Measurements from ENCODE around the gene FLT4. TPM values are rescaled to one million over a fixed set of nuclear protein-coding genes. Genes with fewer than 3 reads are reported as not detected.

FLT4 gene
- total and polyA plus RNA-seq, 4 donors = 0.13 to 22.1 (median 7.6) TPM

DNA sequence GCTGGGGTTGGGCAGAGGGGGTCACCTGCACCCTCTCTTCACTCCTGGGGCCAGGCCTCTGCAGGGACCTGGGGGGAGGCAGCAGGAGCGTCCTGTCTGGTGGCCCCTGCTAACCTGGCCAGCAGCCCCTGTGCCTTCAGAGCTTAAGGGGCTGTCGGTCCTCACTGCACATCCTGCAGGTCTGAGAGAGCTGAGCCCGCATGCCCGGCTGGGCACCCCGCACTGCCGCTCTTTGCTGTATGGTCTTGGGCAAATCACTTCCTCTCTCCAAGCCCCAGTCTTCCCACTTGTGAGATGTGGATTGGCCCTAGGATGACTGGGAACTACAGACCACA lies 7.9 kb downstream of the FLT4 start:
- no peaks in the 10 kb centered on the region for H3K4me1 ChIP-seq (ENCODE audit: control insufficient read depth in 1 of 2, insufficient read depth in 2 of 2, low read length in 2 of 2)

DNA sequence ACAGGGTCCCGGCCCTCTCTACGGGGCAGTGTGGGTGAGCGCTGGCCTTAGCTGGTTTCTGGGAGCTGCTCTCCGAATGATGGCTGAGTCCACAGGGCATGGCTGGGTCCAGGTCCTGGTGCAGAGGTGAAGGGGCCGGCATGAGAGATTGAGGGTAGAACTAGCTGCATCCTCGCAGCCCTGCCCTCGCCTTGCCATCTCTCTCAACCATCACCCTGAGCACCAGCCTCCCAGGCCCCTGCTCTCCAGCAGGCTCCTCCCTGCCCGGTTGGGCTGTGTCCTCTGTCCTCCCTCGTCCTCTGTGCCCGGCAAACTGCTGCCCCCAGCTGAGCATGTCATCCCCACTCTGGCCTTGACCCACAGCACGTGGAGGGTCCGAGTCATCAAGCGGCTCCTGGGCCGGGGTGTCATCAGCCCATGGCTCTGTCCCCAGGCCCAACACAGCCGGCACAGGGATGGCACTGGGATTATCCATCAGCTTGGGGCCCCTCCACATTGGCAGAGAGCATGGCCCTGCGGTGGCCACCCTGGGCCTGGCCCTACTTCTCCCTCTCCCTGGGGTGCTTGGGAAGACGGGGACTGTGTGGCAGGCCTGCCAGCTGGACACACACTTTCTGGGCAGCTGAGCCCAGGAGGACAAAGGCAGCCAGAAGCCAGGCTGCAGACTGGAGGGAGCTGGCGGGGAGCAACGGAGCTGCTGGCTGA lies 8.4 kb downstream of the FLT4 start:
- DNase-seq = peak in 1 of 2 donors; percentile 68

More for the DNA sequence above, 7.9 kb downstream of the FLT4 start:
- peak in 1 of 2 donors; percentile 65 for DNase-seq
- no peak for ATAC-seq (ENCODE audit: low FRiP score)
- 83 to 91% methylated on average over 6 of the region's 6 CpGs for WGBS, 2 donors
- no peak overlapping the region for H3K27ac ChIP-seq (ENCODE audit: low read depth in 1 of 2, low read length in 2 of 2)
- no peaks in the 10 kb centered on the region for H3K36me3 ChIP-seq (ENCODE audit: control insufficient read depth in 1 of 2, insufficient read depth in 2 of 2, low read length in 1 of 2)
- H3K9me3 ChIP-seq (ENCODE audit: control insufficient read depth, low read length) = no peaks in the 10 kb centered on the region
- no peaks in the 10 kb centered on the region for H3K27me3 ChIP-seq (ENCODE audit: control insufficient read depth in 1 of 2, insufficient read depth in 2 of 2, low read length in 1 of 2)
- no peak overlapping the region for H3K4me3 ChIP-seq (ENCODE audit: low read length in 2 of 2)
- intact Hi-C loops (cut with DNase I) = no loop called here

DNA sequence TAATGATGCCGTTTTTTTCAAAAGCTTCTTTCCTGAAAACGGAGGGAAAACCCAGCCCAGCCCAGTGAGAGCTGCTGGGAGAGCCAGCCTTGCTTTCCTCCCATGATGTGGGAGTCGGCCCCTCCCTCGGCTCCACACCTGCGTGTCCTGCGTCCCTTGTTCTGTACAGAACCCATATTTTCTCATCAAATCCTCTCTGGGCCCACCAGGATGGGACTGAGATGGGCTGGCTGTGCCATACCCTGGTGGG lies 8.9 kb downstream of the FLT4 start:
- H3K4me1 ChIP-seq (ENCODE audit: control insufficient read depth in 1 of 2, insufficient read depth in 2 of 2, low read length in 2 of 2) = no peaks in the 10 kb centered on the region
- DNase-seq = peak in 1 of 2 donors; percentile 70
- no peaks in the 10 kb centered on the region for H3K36me3 ChIP-seq (ENCODE audit: control insufficient read depth in 1 of 2, insufficient read depth in 2 of 2, low read length in 1 of 2)
- ATAC-seq (ENCODE audit: low FRiP score) = no peak
- intact Hi-C loops (cut with DNase I) = no loop called here
- WGBS, 2 donors = 75 to 76% methylated on average over 6 of the region's 6 CpGs
- H3K9me3 ChIP-seq (ENCODE audit: control insufficient read depth, low read length) = no peaks in the 10 kb centered on the region
- H3K4me3 ChIP-seq (ENCODE audit: low read length in 2 of 2) = no peak overlapping the region
- H3K27ac ChIP-seq (ENCODE audit: low read depth in 1 of 2, low read length in 2 of 2) = no peak overlapping the region
- H3K27me3 ChIP-seq (ENCODE audit: control insufficient read depth in 1 of 2, insufficient read depth in 2 of 2, low read length in 1 of 2) = no peaks in the 10 kb centered on the region

More for the DNA sequence above, 8.4 kb downstream of the FLT4 start:
- Histone ChIP-seq H3K36me3 (ENCODE audit: control insufficient read depth in 1 of 2, insufficient read depth in 2 of 2, low read length in 1 of 2) (no peaks in the 10 kb centered on the region), H3K4me3 (ENCODE audit: low read length in 2 of 2) (no peak overlapping the region), H3K27ac (ENCODE audit: low read depth in 1 of 2, low read length in 2 of 2) (no peak overlapping the region), H3K4me1 (ENCODE audit: control insufficient read depth in 1 of 2, insufficient read depth in 2 of 2, low read length in 2 of 2) (no peaks in the 10 kb centered on the region), H3K9me3 (ENCODE audit: control insufficient read depth, low read length) (no peaks in the 10 kb centered on the region), H3K27me3 (ENCODE audit: control insufficient read depth in 1 of 2, insufficient read depth in 2 of 2, low read length in 1 of 2) (no peaks in the 10 kb centered on the region)
- ATAC-seq (ENCODE audit: low FRiP score) = no peak
- intact Hi-C loops (cut with DNase I) = no loop called here
- 77 to 83% methylated on average over 19 of the region's 19 CpGs for WGBS, 2 donors

DNA sequence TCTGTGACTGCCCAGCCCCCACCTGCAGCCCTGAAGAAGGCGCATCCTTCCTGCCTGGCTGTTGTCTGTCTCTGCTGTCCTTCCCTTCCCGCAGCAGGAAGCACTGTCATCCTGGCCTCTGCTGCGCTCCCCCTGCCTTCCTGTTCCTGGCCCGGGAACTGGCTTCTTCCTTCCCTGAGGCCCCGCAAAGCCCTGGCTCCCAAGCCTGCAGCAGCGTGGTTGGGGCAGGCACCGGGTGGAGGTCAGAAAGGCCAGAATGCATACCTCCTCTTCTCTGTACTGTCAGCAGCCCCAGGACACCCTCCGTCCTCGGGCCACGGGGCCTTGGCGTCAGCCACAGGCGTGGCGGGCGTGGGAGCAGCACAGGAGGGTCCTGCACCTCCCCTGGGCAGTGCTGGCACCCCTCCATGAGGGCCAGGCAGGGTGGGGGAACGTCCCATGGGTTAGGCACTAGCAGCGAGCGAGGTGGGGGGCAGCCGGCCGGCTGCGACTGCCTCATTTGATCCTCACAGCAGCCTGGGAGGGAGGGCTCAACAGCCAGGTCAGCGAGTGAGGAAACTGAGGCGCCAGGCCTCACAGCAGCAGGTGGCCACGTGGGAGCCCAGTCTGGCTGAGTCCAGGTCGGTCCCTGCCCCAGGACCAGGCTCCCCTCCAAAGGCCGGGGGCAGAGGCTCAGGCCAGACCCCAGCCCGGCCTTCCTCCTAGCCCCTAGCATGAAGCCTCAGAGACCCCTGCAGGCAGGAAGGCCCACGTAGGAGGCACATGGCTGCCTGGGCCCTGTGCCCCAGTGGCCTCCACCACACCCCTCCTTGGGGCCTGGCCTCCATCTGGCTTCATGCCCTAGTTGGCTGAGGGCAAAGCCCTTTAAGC lies 9.4 kb downstream of the FLT4 start:
- intact Hi-C loops (cut with DNase I) = no loop called here
- DNase-seq = no peak
- no peak overlapping the region for H3K4me3 ChIP-seq (ENCODE audit: low read length in 2 of 2)
- ATAC-seq (ENCODE audit: low FRiP score) = no peak
- no peaks in the 10 kb centered on the region for H3K4me1 ChIP-seq (ENCODE audit: control insufficient read depth in 1 of 2, insufficient read depth in 2 of 2, low read length in 2 of 2)
- no peak overlapping the region for H3K27ac ChIP-seq (ENCODE audit: low read depth in 1 of 2, low read length in 2 of 2)
- WGBS, 2 donors = 78 to 79% methylated on average over 27 of the region's 27 CpGs
- no peaks in the 10 kb centered on the region for H3K27me3 ChIP-seq (ENCODE audit: control insufficient read depth in 1 of 2, insufficient read depth in 2 of 2, low read length in 1 of 2)
- H3K36me3 ChIP-seq (ENCODE audit: control insufficient read depth in 1 of 2, insufficient read depth in 2 of 2, low read length in 1 of 2) = no peaks in the 10 kb centered on the region
- no peaks in the 10 kb centered on the region for H3K9me3 ChIP-seq (ENCODE audit: control insufficient read depth, low read length)

DNA sequence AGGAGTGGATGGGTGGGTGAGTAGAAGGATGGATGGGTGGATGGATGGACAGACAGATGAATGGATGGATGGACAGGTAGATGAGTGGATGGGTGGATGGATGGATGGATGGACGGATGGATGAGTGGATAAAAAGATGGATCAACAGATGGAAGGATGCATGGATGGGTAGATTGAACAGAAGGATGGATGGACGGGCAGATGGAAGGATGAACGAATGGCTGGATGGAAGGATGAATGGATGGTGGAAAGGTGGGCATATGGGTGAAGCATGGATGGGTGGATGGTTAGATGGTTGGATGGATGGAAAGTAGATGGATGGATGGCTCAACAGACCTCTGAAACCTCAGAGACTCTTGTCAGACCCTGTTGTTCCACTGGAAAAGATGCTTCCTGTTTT lies 10.1 kb downstream of the FLT4 start:
- Histone ChIP-seq H3K27ac (ENCODE audit: low read depth in 1 of 2, low read length in 2 of 2) (no peak overlapping the region), H3K27me3 (ENCODE audit: control insufficient read depth in 1 of 2, insufficient read depth in 2 of 2, low read length in 1 of 2) (no peaks in the 10 kb centered on the region), H3K9me3 (ENCODE audit: control insufficient read depth, low read length) (no peaks in the 10 kb centered on the region), H3K36me3 (ENCODE audit: control insufficient read depth in 1 of 2, insufficient read depth in 2 of 2, low read length in 1 of 2) (no peaks in the 10 kb centered on the region), H3K4me1 (ENCODE audit: control insufficient read depth in 1 of 2, insufficient read depth in 2 of 2, low read length in 2 of 2) (no peaks in the 10 kb centered on the region), H3K4me3 (ENCODE audit: low read length in 2 of 2) (no peak overlapping the region)
- DNase-seq (no peak), ATAC-seq (ENCODE audit: low FRiP score) (no peak)
- 63 to 65% methylated on average over 3 of the region's 3 CpGs for WGBS, 2 donors
- intact Hi-C loops (cut with DNase I) = no loop called here

DNA sequence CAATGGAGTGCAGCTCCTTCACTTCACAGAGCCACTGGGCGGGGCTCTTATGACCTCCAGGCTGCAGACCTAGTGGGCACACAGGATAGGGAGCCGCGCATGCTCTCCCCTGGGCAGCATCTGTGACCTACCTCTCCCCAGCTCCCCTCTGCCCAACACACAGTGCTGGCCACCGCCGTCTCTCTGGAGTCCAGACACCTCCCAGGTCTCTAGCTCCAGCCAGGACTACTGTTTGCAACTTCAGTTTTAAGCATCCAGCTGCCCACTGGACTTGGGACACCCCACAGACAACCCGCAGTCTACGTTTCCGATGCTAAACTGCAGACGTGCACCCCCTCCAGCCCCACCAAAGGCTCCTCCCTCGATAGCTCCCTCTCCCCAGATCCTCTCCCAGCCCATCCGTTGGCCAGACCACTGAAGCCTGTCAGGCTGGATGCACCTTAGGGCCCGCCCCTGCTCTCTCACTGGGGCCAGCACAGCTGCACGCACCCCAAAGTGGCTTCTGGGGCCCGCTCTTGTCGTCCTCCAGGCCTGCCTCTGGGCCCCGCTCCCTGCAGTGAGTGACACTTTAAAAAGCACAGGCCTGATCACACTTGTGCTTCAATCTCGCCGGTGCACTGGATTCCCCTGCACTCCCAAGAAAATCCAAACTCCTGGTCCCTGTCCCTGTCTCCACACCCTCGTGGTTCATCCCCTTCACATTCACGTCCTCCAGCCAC lies 11.3 kb downstream of the FLT4 start:
- Histone ChIP-seq H3K4me3 (ENCODE audit: low read length in 2 of 2) (no peak overlapping the region), H3K36me3 (ENCODE audit: control insufficient read depth in 1 of 2, insufficient read depth in 2 of 2, low read length in 1 of 2) (no peaks in the 10 kb centered on the region), H3K9me3 (ENCODE audit: control insufficient read depth, low read length) (no peaks in the 10 kb centered on the region), H3K27ac (ENCODE audit: low read depth in 1 of 2, low read length in 2 of 2) (no peak overlapping the region), H3K27me3 (ENCODE audit: control insufficient read depth in 1 of 2, insufficient read depth in 2 of 2, low read length in 1 of 2) (no peaks in the 10 kb centered on the region), H3K4me1 (ENCODE audit: control insufficient read depth in 1 of 2, insufficient read depth in 2 of 2, low read length in 2 of 2) (no peaks in the 10 kb centered on the region)
- ATAC-seq (ENCODE audit: low FRiP score) (no peak), DNase-seq (peak in 1 of 2 donors; percentile 37)
- WGBS, 2 donors = 62 to 64% methylated on average over 20 of the region's 20 CpGs
- intact Hi-C loops (cut with DNase I) = no loop called here

DNA sequence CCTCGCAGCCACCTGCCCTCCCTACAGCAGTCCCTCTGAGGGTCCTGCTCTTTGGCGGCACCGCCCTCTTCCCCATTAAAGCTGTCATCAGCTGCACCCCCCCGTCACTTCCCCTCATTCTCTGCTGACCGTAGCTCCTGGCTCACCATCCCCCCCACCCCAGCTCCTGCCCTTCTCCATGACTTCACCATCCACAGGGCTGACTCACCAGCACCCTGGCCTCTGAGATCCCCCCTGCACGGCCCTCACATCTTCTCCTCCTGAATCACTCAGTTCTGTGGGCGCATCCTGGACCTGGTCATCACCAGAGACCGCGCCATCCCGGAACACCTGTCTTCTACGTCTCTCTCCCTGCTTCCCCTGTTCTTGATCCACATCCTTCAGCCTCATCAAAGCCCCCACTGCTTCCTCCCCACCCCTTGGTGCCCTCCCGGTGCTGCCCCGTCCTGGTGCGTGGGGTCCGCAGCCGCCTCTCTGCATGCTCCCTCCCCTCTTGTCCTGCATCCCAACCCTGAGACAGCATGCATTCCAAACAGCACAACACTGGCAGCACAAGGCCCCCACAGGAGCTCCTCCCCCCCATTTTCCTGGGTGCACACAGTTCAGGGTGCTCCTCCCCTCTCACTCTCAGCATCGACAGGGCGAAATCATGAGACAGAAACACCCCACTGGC lies 12.9 kb downstream of the FLT4 start:
- Histone ChIP-seq H3K9me3 (ENCODE audit: control insufficient read depth, low read length) (no peaks in the 10 kb centered on the region), H3K27me3 (ENCODE audit: control insufficient read depth in 1 of 2, insufficient read depth in 2 of 2, low read length in 1 of 2) (no peaks in the 10 kb centered on the region), H3K27ac (ENCODE audit: low read depth in 1 of 2, low read length in 2 of 2) (no peak overlapping the region), H3K36me3 (ENCODE audit: control insufficient read depth in 1 of 2, insufficient read depth in 2 of 2, low read length in 1 of 2) (no peaks in the 10 kb centered on the region), H3K4me1 (ENCODE audit: control insufficient read depth in 1 of 2, insufficient read depth in 2 of 2, low read length in 2 of 2) (no peaks in the 10 kb centered on the region), H3K4me3 (ENCODE audit: low read length in 2 of 2) (no peak overlapping the region)
- intact Hi-C loops (cut with DNase I) = no loop called here
- ATAC-seq (ENCODE audit: low FRiP score) (no peak), DNase-seq (peak; percentile 30 to 43)
- 64 to 65% methylated on average over 18 of the region's 18 CpGs for WGBS, 2 donors

DNA sequence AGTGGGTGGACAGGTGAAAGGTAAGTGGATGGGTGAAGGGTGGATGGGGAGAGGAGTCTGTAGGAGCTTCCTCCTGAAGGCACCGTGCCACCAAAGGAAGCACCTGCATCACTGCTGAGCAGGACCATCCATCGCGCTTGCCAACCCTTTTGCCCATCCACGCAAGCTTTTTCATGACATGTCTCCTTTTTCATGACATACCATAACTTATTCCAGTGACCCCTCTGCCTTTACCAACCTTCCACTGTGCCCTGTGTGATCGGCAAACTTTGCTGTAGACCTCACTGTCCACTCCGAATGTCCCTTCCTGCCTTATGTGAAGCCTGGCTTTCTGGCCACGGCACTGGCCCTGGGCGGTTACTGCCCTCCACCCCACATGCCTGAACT lies 13.4 kb downstream of the FLT4 start:
- H3K4me3 ChIP-seq (ENCODE audit: low read length in 2 of 2) = no peak overlapping the region
- no peaks in the 10 kb centered on the region for H3K36me3 ChIP-seq (ENCODE audit: control insufficient read depth in 1 of 2, insufficient read depth in 2 of 2, low read length in 1 of 2)
- intact Hi-C loops (cut with DNase I) = no loop called here
- no peak overlapping the region for H3K27ac ChIP-seq (ENCODE audit: low read depth in 1 of 2, low read length in 2 of 2)
- H3K9me3 ChIP-seq (ENCODE audit: control insufficient read depth, low read length) = no peaks in the 10 kb centered on the region
- 84 to 90% methylated on average over 5 to 8 of the region's 8 CpGs for WGBS, 2 donors
- peak in 1 of 2 donors; percentile 35 for DNase-seq
- ATAC-seq (ENCODE audit: low FRiP score) = no peak
- H3K4me1 ChIP-seq (ENCODE audit: control insufficient read depth in 1 of 2, insufficient read depth in 2 of 2, low read length in 2 of 2) = no peaks in the 10 kb centered on the region
- no peaks in the 10 kb centered on the region for H3K27me3 ChIP-seq (ENCODE audit: control insufficient read depth in 1 of 2, insufficient read depth in 2 of 2, low read length in 1 of 2)

All from aorta (tissue), 5 donors.